OCI-LY7 (cell line): Measurements from ENCODE around the gene CFAP68. TPM values are rescaled to one million over a fixed set of nuclear protein-coding genes. Genes with fewer than 3 reads are reported as not detected.

Source experiments
- BruUV-seq: library from RNA; stranded (reverse); fragments of 400-500 nt; replicated peaks from 2 replicates; lab custom pipeline; 2021; lab: Mats Ljungman, UMichigan
- CTCF ChIA-PET: fragments of 300-600 bp; sonication (Branson Sonifier 250); formaldehyde crosslinking; loops from one replicate; lab custom pipeline; 2022; ENCODE audit warnings: antibody characterized with exemption; ENCODE audit not compliant: unreplicated experiment; lab: Charles Lee
- POLR2A ChIA-PET: fragments of 300-600 bp; sonication (Branson Sonifier 250); formaldehyde crosslinking; loops from one replicate; lab custom pipeline; 2022; ENCODE audit warnings: antibody characterized with exemption; lab: Charles Lee
- DNase-seq: peaks from one replicate; pipeline ENCODE4 v3.0.0-alpha.2; 2015; ENCODE audit warnings: low spot score
- H2AFZ ChIP-seq: fragments of 200-600 bp; sonication (generic), shearing (Covaris generic); 2 replicates; pipeline ENCODE4 v1.6.1; 2014; ENCODE audit warnings: mild to moderate bottlenecking, antibody characterized with exemption, low read length, moderate library complexity
- H3K27ac ChIP-seq: fragments of 200-600 bp; sonication (generic); 2 replicates; pipeline ENCODE4 v1.5.1; 2014; ENCODE audit warnings: mixed run types, low read depth, mild to moderate bottlenecking, moderate library complexity, low read length, inconsistent platforms; ENCODE audit not compliant: poor library complexity, severe bottlenecking
- H3K36me3 ChIP-seq: fragments of 200-600 bp; sonication (generic); 2 replicates; pipeline ENCODE4 v1.6.1; 2014; ENCODE audit warnings: mild to moderate bottlenecking, antibody characterized with exemption, low read length, moderate library complexity, mixed read lengths; ENCODE audit not compliant: insufficient read depth
- H3K4me1 ChIP-seq: fragments of 200-600 bp; sonication (generic); 2 replicates; pipeline ENCODE4 v1.5.1; 2014; ENCODE audit warnings: mild to moderate bottlenecking, low read length; ENCODE audit not compliant: insufficient read depth, poor library complexity, severe bottlenecking
- H3K4me2 ChIP-seq: fragments of 200-600 bp; sonication (generic); 2 replicates; pipeline ENCODE4 v1.6.1; 2014; ENCODE audit warnings: mild to moderate bottlenecking, low read length
- H3K4me3 ChIP-seq: fragments of 200-600 bp; sonication (generic); 2 replicates; pipeline ENCODE4 v1.5.1; 2014; ENCODE audit warnings: mild to moderate bottlenecking, low read depth, low read length; ENCODE audit not compliant: poor library complexity, severe bottlenecking
- H3K79me2 ChIP-seq: fragments of 200-600 bp; sonication (generic); 2 replicates; pipeline ENCODE4 v1.6.1; 2016; ENCODE audit warnings: low read depth, mild to moderate bottlenecking, low read length, moderate library complexity, mixed read lengths; ENCODE audit not compliant: insufficient read depth
- H3K9me2 ChIP-seq: fragments of 200-600 bp; sonication (generic); 2 replicates; pipeline ENCODE4 v1.6.1; 2016; ENCODE audit warnings: mild to moderate bottlenecking, low read length, mixed read lengths; ENCODE audit not compliant: insufficient read depth
- H3K9me3 ChIP-seq: fragments of 200-600 bp; sonication (generic); 2 replicates; pipeline ENCODE4 v1.6.1; 2014; ENCODE audit warnings: mild to moderate bottlenecking, mixed run types, low read length, mixed read lengths
- H4K20me1 ChIP-seq: fragments of 200-600 bp; sonication (generic); 2 replicates; pipeline ENCODE4 v1.6.1; 2014; ENCODE audit warnings: mild to moderate bottlenecking, antibody characterized with exemption, low read length, moderate library complexity, mixed read lengths; ENCODE audit not compliant: insufficient read depth
- EZH2phosphoT487 ChIP-seq: fragments of 200-600 bp; sonication (generic); IDR thresholded peaks from 2 replicates; pipeline ENCODE4 v1.6.1; 2018; ENCODE audit warnings: low read depth, borderline replicate concordance, mild to moderate bottlenecking, mixed run types, antibody characterized with exemption, low read length, moderate library complexity, mixed read lengths
- intact Hi-C: fragments of 100-400 bp; cut with micrococcal nuclease; formaldehyde crosslinking; loops from one replicate; pipeline ENCODE4 v1.10.0; 2022; ENCODE audit not compliant: unreplicated experiment
- total RNA-seq, 2 experiments: library from RNA; depleted of rRNA in 1 of 2; stranded (reverse); fragments of >200 nt in 1 of 2; shearing (Covaris generic) in 1 of 2; gene quantifications; 2 replicates each; pipeline ENCODE4 v1.2.3, GENCODE V29; 2014 to 2022
- TF ChIP-seq, protein P1 (sequence below): fragments of 200-600 bp; sonication (generic); conservative IDR thresholded peaks from 2 replicates; pipeline ENCODE4 v1.5.1; 2014; ENCODE audit warnings: mild to moderate bottlenecking, antibody characterized with exemption, low read length, moderate library complexity, mixed read lengths

CFAP68 gene
- total RNA-seq, 2 experiments from 2014 or later: 17.3 to 22.4 TPM

DNA sequence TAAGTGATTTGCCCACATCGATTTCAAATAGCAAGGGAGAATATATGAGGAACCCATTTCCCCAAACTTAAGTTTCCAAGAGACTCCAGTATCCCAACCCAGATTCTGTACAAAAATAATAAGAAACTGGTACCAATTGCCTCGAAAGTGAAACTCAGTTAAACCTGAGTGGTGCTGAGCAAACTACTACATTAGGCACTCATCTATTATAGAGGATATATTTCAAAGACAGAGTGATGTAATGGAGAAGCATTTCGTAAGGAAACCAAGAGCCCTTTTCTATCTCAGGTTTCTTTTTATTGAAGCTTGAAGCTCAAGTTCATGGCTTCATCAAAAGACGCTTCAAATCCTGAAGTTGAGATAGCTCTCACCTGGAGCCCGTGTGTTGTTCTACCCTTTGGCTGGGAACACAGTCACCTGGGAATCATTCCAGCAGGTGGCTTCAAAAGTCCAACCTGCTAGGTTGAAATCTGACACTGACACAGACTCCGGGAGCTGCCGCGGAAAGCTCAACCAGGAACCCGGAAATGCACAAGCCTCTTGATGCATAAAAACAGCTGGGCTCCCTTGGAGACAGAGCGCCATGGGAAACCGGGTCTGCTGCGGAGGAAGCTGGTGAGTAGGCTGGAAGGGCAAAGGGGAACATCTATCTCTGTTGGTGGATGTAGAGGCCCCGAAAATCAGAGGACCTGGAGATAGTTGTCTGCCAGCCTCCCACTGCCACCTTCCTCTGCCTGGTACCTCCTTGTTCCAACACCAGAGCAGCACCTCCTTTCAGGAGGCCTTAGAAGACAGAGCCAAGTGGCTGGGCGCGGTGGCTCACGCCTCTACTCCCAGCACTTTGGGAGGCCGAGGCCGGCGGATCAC, 39.3 kb downstream of the CFAP68 start, which contains the start of gene C11orf52:
Gene C11orf52 (plus strand): TSS at position 524 of the 867 bp plus-strand sequence. CDS start 60 bp downstream, at position 584.
- H3K4me3 ChIP-seq: no peak within 1 kb of the TSS
- intact Hi-C loops: no loop called here
- H4K20me1 ChIP-seq: no peaks in the 10 kb centered on the region
- H3K4me1 ChIP-seq: no peaks in the 10 kb centered on the region
- no peak within 1 kb of the TSS for H3K27ac ChIP-seq
- H2AFZ ChIP-seq: no peak within 1 kb of the TSS
- H3K36me3 ChIP-seq: no peaks in the 10 kb centered on the region
- H3K4me2 ChIP-seq: no peak within 1 kb of the TSS
- POLR2A ChIA-PET: interaction anchor here (0.6 to 1.9 kb wide), 4 partner anchors 8 to 238 kb away, joined by 3 to 12 read pairs (median 6); no protein-coding TSS in a partner anchor
- CTCF ChIA-PET: no interaction called here
- no peaks in the 10 kb centered on the region for H3K9me3 ChIP-seq
- TF ChIP-seq EZH2phosphoT487: no peak
- TF ChIP-seq, protein P1, sequence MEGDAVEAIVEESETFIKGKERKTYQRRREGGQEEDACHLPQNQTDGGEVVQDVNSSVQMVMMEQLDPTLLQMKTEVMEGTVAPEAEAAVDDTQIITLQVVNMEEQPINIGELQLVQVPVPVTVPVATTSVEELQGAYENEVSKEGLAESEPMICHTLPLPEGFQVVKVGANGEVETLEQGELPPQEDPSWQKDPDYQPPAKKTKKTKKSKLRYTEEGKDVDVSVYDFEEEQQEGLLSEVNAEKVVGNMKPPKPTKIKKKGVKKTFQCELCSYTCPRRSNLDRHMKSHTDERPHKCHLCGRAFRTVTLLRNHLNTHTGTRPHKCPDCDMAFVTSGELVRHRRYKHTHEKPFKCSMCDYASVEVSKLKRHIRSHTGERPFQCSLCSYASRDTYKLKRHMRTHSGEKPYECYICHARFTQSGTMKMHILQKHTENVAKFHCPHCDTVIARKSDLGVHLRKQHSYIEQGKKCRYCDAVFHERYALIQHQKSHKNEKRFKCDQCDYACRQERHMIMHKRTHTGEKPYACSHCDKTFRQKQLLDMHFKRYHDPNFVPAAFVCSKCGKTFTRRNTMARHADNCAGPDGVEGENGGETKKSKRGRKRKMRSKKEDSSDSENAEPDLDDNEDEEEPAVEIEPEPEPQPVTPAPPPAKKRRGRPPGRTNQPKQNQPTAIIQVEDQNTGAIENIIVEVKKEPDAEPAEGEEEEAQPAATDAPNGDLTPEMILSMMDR: no peak
- DNase-seq: no peak
- no peaks in the 10 kb centered on the region for H3K9me2 ChIP-seq
- no TSS peak for BruUV-seq
- H3K79me2 ChIP-seq: no peaks in the 10 kb centered on the region

DNA sequence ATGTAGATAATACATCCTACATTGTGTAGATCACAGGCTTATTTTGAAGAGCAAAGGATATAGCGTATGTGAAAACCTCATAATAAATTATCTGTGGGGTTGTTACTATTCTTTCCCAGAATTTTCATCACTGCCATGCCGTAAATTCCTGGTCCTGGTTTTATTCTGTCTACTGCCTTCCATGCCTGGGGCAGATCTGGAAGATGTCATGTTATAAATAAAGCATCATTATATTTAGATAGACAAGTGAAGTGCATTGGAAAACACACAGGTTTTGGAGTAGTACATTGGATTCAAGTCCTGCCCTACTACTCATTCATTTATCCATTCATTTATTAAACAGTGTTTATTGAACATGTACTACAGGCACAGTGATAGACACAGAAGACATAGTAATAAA, 41.6 kb downstream of the CFAP68 start:
- Histone ChIP-seq H3K4me2 (no peak overlapping the region), H3K4me1 (peaks cover 1% of the 10 kb centered on the region), H3K9me3 (no peaks in the 10 kb centered on the region), H3K36me3 (no peaks in the 10 kb centered on the region), H3K27ac (no peak overlapping the region), H3K4me3 (no peak overlapping the region), H4K20me1 (no peaks in the 10 kb centered on the region), H3K9me2 (no peaks in the 10 kb centered on the region), H2AFZ (no peak overlapping the region), H3K79me2 (no peaks in the 10 kb centered on the region)
- intact Hi-C loops: no loop called here
- CTCF ChIA-PET: no interaction called here
- POLR2A ChIA-PET: no interaction called here
- no peak for TF ChIP-seq EZH2phosphoT487
- no TSS peak for BruUV-seq
- no peak for DNase-seq

DNA sequence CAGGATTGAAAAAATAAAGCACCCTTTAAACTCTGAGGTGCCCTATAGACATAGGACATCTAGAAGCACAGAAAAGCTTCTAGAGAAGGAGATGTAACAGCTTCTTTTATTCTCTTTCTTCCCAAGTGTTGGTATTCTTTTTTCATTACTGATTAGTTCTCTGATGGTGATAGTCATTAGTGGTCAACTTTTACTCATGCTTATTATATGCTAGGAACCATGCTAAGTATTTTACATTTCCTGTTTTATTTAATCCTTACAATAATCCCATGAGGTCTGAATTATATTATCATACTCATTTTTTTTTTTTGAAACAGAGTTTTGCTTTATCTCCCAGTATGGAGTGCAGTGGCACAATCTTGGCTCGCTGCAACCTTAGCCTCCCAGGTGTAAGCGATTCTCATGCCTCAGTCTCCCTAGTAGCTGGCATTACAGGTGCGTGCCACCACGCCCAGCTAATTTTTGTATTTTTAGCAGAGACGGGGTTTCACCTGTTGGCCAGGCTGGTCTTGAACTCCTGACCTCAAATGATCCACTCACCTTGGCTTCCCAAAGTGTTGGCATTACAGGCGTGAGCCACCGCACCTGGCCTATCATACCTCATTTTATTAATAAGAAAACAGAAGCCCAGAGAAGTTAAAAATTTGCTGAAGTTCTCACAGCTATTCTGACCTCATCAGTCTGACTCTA, 42.3 kb downstream of the CFAP68 start:
- Histone ChIP-seq H2AFZ (no peak overlapping the region), H3K4me1 (peaks cover 8% of the 10 kb centered on the region), H3K27ac (no peak overlapping the region), H3K9me2 (no peaks in the 10 kb centered on the region), H3K4me3 (no peak overlapping the region), H3K9me3 (no peaks in the 10 kb centered on the region), H3K79me2 (no peaks in the 10 kb centered on the region), H3K4me2 (no peak overlapping the region), H4K20me1 (no peaks in the 10 kb centered on the region), H3K36me3 (no peaks in the 10 kb centered on the region)
- CTCF ChIA-PET: interaction anchor here (0.6 kb wide), 1 partner anchor 273 kb away, joined by 3 read pairs; no protein-coding TSS in a partner anchor
- intact Hi-C loops: no loop called here
- TF ChIP-seq, protein P1: no peak
- no peak for TF ChIP-seq EZH2phosphoT487
- BruUV-seq: no TSS peak
- no peak for DNase-seq
- POLR2A ChIA-PET: no interaction called here
